Measurements from ENCODE around the gene BUD13. TPM values are rescaled to one million over a fixed set of nuclear protein-coding genes. Genes with fewer than 3 reads are reported as not detected.

BUD13 gene
- total RNA-seq, 2 experiments from 2014 or later = 35.0 to 37.7 TPM

DNA sequence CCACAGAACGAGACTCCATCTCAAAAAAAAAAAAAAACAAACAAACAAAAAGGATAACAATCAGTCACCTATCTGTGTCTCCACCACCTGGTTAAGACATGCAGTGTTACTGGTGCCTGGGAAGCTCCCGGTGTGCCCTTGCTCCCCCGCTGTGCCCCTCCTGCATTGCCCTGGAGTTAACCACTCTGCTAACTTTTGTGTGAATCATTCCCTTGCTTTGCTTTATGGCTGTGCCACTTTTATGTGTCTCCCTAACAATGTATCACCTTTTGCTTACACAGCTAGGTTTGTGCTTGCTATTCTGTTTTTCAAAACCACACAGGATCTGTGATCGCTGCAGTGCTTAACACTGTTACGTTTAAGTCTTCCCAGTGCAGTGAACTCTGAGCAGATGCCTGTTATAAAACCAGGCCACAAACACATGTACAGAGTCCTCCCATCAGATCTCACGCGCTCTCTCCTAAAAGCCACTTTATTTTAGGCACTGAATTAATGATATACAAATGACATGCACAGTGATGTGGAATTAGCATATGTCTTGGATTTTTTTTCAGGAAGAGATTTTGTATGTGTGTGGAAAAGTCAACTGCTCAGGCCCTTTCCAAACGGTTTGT is 69.9 kb downstream of the BUD13 start:
- DNase-seq = no peak
- CTCF ChIA-PET = interaction anchor here (1.1 kb wide), 1 partner anchor 11 kb away, joined by 3 read pairs; no protein-coding TSS in a partner anchor
- Mint-ChIP-seq H3K27ac (no peak overlapping the region), H3K27me3 (ENCODE audit: low read depth) (peaks cover 7% of the 10 kb centered on the region), H3K4me3 (no peak overlapping the region), H3K36me3 (ENCODE audit: low read depth) (no peaks in the 10 kb centered on the region), H3K4me1 (ENCODE audit: low read depth) (no peaks in the 10 kb centered on the region), H3K9me3 (no peaks in the 10 kb centered on the region)
- intact Hi-C loops (cut with micrococcal nuclease) = no loop called here

GRCh38 chr11:116701876-116702275 is 70.9 kb downstream of the BUD13 start:
- DNase-seq = no peak
- CTCF ChIA-PET = interaction anchor here (0.5 kb wide), 1 partner anchor 1565 kb away, joined by 3 read pairs; no protein-coding TSS in a partner anchor
- intact Hi-C loops (cut with micrococcal nuclease) = no loop called here
- Mint-ChIP-seq H3K9me3 (no peaks in the 10 kb centered on the region), H3K27me3 (ENCODE audit: low read depth) (no peaks in the 10 kb centered on the region), H3K27ac (no peak overlapping the region), H3K36me3 (ENCODE audit: low read depth) (no peaks in the 10 kb centered on the region), H3K4me1 (ENCODE audit: low read depth) (no peaks in the 10 kb centered on the region), H3K4me3 (no peak overlapping the region)

DNA sequence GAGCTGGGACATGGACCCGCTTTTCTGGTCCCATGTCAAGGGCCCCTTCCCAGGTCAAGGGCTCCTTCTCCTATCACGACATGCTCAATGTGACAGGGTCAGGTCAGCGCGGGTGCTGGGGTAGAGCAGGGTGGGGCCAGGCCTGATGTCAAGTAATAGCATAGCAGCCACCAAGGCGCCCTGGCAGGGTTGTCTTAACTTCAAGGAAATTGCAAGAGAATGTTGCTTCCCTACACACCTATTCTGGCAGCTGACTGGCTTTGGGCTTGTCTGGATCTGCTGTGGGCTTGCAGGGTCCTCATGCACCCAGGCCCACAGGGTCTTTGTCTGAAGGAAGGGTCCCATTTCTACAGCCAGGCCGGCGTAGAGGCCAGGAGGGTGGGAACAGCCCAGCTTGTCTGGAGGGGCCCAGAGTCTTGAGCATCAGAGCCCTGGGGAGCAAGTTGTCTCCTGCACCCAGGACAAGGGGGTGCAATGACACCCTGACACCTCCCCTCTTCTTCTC is 71.4 kb downstream of the BUD13 start:
- CTCF ChIA-PET = no interaction called here
- Mint-ChIP-seq H3K4me1 (ENCODE audit: low read depth) (no peaks in the 10 kb centered on the region), H3K4me3 (no peak overlapping the region), H3K27ac (no peak overlapping the region), H3K9me3 (no peaks in the 10 kb centered on the region), H3K27me3 (ENCODE audit: low read depth) (no peaks in the 10 kb centered on the region), H3K36me3 (ENCODE audit: low read depth) (no peaks in the 10 kb centered on the region)
- DNase-seq = no peak
- intact Hi-C loops (cut with micrococcal nuclease) = no loop called here

DNA sequence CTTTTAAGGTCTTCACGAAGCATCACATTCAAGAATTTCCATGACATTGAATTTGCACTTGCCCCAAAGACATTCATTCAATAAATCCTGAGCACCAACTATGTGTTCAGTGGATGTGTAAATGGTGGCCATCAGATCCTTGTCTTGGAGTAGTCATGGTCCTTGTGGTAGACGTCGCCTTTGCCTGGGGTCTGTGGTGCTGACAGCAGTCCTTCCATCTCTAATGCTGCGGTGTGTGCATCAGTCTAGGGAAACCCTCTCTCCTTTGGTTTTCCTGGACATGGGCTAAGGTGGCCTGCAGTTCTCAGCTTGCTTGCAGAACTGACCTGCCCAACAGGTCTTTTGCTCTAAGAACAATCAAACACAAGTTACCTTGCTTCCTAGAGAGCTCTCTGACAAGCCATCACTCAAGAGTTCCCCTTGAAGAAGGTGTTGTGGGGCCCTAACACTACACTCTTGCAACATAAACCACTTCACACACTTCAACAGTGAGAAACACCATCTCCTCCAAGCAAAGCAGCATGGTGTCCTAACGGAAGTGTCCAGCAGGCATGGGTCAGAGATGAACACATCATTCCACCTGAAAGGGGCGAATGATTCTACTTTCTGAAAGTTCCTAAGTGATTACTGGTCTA is 72.1 kb downstream of the BUD13 start:
- H3K4me1 Mint-ChIP-seq (ENCODE audit: low read depth) = no peaks in the 10 kb centered on the region
- DNase-seq = no peak
- CTCF ChIA-PET = interaction anchor here (0.6 kb wide), 1 partner anchor 95 kb away, joined by 4 read pairs; no protein-coding TSS in a partner anchor
- no peak overlapping the region for H3K4me3 Mint-ChIP-seq
- H3K27me3 Mint-ChIP-seq (ENCODE audit: low read depth) = no peaks in the 10 kb centered on the region
- no peak overlapping the region for H3K27ac Mint-ChIP-seq
- no peaks in the 10 kb centered on the region for H3K36me3 Mint-ChIP-seq (ENCODE audit: low read depth)
- no peaks in the 10 kb centered on the region for H3K9me3 Mint-ChIP-seq
- intact Hi-C loops (cut with micrococcal nuclease) = no loop called here

Other genes with a start within 250 kb of the BUD13 start
- gene ZPR1, start 15.0 kb upstream of the BUD13 start, total RNA-seq = 10 to 100 TPM; 87.2 to 87.8 TPM
- not detected for gene APOA5, start 18.9 kb upstream of the BUD13 start, total RNA-seq
- gene APOA4, start 50.3 kb upstream of the BUD13 start, total RNA-seq = not detected
- gene APOC3, start 56.9 kb upstream of the BUD13 start, total RNA-seq = not detected
- not detected for gene APOA1, start 64.6 kb upstream of the BUD13 start, total RNA-seq